ENCODE data around the gene ITGB3BP.

The ITGB3BP gene

GRCh38 chr1:63532727-63533126, 9.7 kb upstream of the ITGB3BP start:
- Histone ChIP-seq H3K9me3 (ENCODE audit: insufficient read depth, low read length) (no peaks in the 10 kb centered on the region), H4K20me1 (ENCODE audit: insufficient read depth, low read length) (no peaks in the 10 kb centered on the region), H3K27ac (ENCODE audit: low read length) (no peak overlapping the region), H3K4me2 (ENCODE audit: low read length) (no peak overlapping the region), H3K27me3 (ENCODE audit: low read depth, low read length) (no peaks in the 10 kb centered on the region), H3K4me1 (ENCODE audit: low read length) (no peaks in the 10 kb centered on the region), H3K9ac (ENCODE audit: low read length) (no peak overlapping the region), H3K4me3 (ENCODE audit: low read length) (no peak overlapping the region), H2AFZ (ENCODE audit: low read depth, low read length) (no peak overlapping the region), H3K36me3 (replicated peaks; ENCODE audit: low read depth, low read length) (no peaks in the 10 kb centered on the region), H3K79me2 (ENCODE audit: low read length) (no peaks in the 10 kb centered on the region)
- TF ChIP-seq EZH2phosphoT487 (IDR thresholded peaks at IDR 0.05; ENCODE audit: low read depth) = no peak
- no peak for TF ChIP-seq CTCF (IDR thresholded peaks at IDR 0.05; ENCODE audit: low read depth, low read length)

DNA sequence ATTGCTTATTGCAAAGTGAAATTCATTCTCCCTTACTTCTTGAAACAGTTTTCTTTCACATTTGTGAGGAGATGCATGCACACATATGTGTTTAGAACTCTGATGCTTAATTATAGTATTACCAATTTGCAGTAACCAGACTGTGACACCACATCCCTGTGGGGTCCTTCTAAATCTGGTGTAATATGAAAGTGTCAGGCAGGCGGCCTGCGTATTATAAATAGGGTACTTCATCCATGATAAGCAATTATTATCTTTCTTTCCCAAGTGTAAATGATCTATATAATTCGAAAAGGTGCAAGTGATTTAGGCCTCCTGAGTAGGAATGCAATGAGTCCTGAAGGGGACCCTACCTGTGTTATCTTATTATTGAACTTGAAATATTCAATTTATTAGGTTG, 1.2 kb upstream of the ITGB3BP start:
- TF ChIP-seq CTCF (IDR thresholded peaks at IDR 0.05; ENCODE audit: low read depth, low read length) (no peak), EZH2phosphoT487 (IDR thresholded peaks at IDR 0.05; ENCODE audit: low read depth) (no peak)
- H3K36me3 ChIP-seq (replicated peaks; ENCODE audit: low read depth, low read length) = no peaks in the 10 kb centered on the region
- H3K27me3 ChIP-seq (ENCODE audit: low read depth, low read length) = no peaks in the 10 kb centered on the region
- H3K79me2 ChIP-seq (ENCODE audit: low read length) = peaks cover 35% of the 10 kb centered on the region
- H3K9ac ChIP-seq (ENCODE audit: low read length) = peak overlapping the region; percentile 82
- peak overlapping the region; percentile 86 for H3K4me3 ChIP-seq (ENCODE audit: low read length)
- peak overlapping the region; percentile 81; the same call in 1 of the 2 replicates for H2AFZ ChIP-seq (ENCODE audit: low read depth, low read length)
- H3K27ac ChIP-seq (ENCODE audit: low read length) = no peak overlapping the region
- H4K20me1 ChIP-seq (ENCODE audit: insufficient read depth, low read length) = no peaks in the 10 kb centered on the region
- H3K4me1 ChIP-seq (ENCODE audit: low read length) = peaks cover 14% of the 10 kb centered on the region
- H3K4me2 ChIP-seq (ENCODE audit: low read length) = peak overlapping the region; percentile 79
- no peaks in the 10 kb centered on the region for H3K9me3 ChIP-seq (ENCODE audit: insufficient read depth, low read length)

DNA sequence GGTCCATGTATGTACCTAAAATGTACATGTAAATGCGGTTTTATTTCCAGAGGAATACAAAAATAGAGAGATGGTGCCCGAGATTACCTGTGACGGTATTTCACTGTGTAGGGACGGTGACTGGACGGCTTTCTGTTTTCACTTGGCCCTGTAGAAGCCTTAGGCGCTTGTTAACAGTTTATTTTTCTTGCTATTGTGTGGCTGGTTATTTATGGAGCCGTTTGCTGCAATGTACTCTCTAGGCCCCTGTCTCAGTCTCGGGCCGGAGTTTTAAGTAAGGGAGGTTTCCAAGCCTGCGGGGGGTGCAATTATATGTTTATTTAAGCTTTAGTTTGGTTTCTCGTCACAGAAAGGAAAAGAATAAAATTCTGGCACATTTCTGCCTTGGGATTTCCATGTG, 713 bp upstream of the ITGB3BP start:
- peak overlapping the region; percentile 82 for H3K9ac ChIP-seq (ENCODE audit: low read length)
- H3K36me3 ChIP-seq (replicated peaks; ENCODE audit: low read depth, low read length) = no peaks in the 10 kb centered on the region
- H4K20me1 ChIP-seq (ENCODE audit: insufficient read depth, low read length) = no peaks in the 10 kb centered on the region
- H3K79me2 ChIP-seq (ENCODE audit: low read length) = peaks cover 35% of the 10 kb centered on the region
- peak overlapping the region; percentile 81 for H2AFZ ChIP-seq (ENCODE audit: low read depth, low read length)
- no peaks in the 10 kb centered on the region for H3K27me3 ChIP-seq (ENCODE audit: low read depth, low read length)
- peak overlapping the region; percentile 86 for H3K4me3 ChIP-seq (ENCODE audit: low read length)
- no peak for TF ChIP-seq CTCF (IDR thresholded peaks at IDR 0.05; ENCODE audit: low read depth, low read length)
- TF ChIP-seq EZH2phosphoT487 (IDR thresholded peaks at IDR 0.05; ENCODE audit: low read depth) = no peak
- no peaks in the 10 kb centered on the region for H3K9me3 ChIP-seq (ENCODE audit: insufficient read depth, low read length)
- peak overlapping the region; percentile 79 for H3K4me2 ChIP-seq (ENCODE audit: low read length)
- peaks cover 14% of the 10 kb centered on the region for H3K4me1 ChIP-seq (ENCODE audit: low read length)
- H3K27ac ChIP-seq (ENCODE audit: low read length) = peak overlapping the region; percentile 84

GRCh38 chr1:63516629-63517028, 6.4 kb downstream of the ITGB3BP start:
- no peaks in the 10 kb centered on the region for H3K9me3 ChIP-seq (ENCODE audit: insufficient read depth, low read length)
- H3K9ac ChIP-seq (ENCODE audit: low read length) = no peak overlapping the region
- H4K20me1 ChIP-seq (ENCODE audit: insufficient read depth, low read length) = no peaks in the 10 kb centered on the region
- H3K27me3 ChIP-seq (ENCODE audit: low read depth, low read length) = no peaks in the 10 kb centered on the region
- no peak overlapping the region for H3K4me3 ChIP-seq (ENCODE audit: low read length)
- TF ChIP-seq EZH2phosphoT487 (IDR thresholded peaks at IDR 0.05; ENCODE audit: low read depth) (no peak), CTCF (IDR thresholded peaks at IDR 0.05; ENCODE audit: low read depth, low read length) (no peak)
- H2AFZ ChIP-seq (ENCODE audit: low read depth, low read length) = no peak overlapping the region
- H3K4me2 ChIP-seq (ENCODE audit: low read length) = no peak overlapping the region
- peaks cover 10% of the 10 kb centered on the region for H3K79me2 ChIP-seq (ENCODE audit: low read length)
- no peak overlapping the region for H3K27ac ChIP-seq (ENCODE audit: low read length)
- H3K4me1 ChIP-seq (ENCODE audit: low read length) = no peaks in the 10 kb centered on the region
- H3K36me3 ChIP-seq (replicated peaks; ENCODE audit: low read depth, low read length) = no peaks in the 10 kb centered on the region
